Measurements from ENCODE around the gene GNAT2.

GNAT2 gene

DNA sequence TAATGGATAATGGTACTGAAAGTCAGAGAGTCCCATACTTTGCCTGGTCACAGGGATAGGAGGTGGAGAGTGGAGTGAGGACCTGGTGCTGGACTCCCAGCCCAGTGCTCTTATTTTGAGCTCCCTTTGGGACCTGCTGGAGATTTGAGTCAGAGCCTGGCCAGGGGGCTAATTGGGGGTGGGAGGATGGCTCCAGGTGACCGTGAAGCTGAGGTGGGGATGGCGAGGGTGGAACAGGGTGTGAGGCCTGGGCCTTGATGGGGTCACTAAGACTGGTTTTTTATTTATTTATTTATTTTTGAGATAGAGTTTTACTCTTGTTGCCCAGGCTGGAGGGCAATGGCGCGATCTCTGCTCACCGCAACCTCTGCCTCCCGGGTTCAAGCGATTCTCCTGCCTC lies 18.0 kb upstream of the GNAT2 start:
- H3K4me3 ChIP-seq (ENCODE audit: low read depth, low read length) = no peak overlapping the region
- no peak for DNase-seq (ENCODE audit: low read depth)
- TF ChIP-seq, protein P1, sequence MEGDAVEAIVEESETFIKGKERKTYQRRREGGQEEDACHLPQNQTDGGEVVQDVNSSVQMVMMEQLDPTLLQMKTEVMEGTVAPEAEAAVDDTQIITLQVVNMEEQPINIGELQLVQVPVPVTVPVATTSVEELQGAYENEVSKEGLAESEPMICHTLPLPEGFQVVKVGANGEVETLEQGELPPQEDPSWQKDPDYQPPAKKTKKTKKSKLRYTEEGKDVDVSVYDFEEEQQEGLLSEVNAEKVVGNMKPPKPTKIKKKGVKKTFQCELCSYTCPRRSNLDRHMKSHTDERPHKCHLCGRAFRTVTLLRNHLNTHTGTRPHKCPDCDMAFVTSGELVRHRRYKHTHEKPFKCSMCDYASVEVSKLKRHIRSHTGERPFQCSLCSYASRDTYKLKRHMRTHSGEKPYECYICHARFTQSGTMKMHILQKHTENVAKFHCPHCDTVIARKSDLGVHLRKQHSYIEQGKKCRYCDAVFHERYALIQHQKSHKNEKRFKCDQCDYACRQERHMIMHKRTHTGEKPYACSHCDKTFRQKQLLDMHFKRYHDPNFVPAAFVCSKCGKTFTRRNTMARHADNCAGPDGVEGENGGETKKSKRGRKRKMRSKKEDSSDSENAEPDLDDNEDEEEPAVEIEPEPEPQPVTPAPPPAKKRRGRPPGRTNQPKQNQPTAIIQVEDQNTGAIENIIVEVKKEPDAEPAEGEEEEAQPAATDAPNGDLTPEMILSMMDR (IDR thresholded peaks at IDR 0.05; ENCODE audit: insufficient read depth, low read depth, low read length, missing control alignments) = no peak

DNA sequence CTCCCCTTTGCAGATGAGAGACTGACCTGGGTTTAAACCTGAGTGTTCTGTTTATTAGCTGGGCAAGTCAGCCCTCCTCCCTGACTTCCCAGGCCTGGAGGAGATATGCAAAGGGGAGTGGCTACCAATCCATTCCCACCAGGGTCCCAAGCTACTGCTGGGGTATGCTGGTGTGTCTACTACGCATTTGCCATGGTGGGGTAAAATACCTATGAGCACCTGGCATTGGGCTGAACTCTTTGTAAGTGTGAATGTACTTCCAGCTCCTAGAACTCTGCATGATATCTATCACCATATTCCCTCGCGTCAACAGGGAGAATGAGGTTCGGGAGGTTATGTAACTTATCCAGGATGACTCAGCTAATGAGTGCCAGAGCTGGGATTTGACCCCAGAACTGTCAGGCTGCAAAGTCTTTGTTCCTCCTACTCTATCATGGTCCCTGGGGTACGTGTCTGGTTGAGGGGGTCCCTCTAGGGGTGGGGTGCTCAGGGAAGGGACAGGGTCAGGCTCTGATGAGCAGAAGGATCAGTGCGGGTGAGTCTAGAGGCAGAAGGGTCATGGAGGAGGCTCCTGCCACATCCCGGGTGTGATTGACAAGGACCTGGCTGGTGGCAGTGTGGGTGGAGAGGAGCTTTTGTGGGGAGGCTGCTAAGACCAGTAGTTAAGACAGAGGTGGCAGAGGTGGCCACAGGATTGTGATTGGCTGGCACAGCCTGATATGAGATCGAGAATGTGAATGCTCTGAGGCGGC lies 17.0 kb upstream of the GNAT2 start:
- TF ChIP-seq, protein P1 (IDR thresholded peaks at IDR 0.05; ENCODE audit: insufficient read depth, low read depth, low read length, missing control alignments) = no peak
- no peak overlapping the region for H3K4me3 ChIP-seq (ENCODE audit: low read depth, low read length)
- DNase-seq (ENCODE audit: low read depth) = no peak

DNA sequence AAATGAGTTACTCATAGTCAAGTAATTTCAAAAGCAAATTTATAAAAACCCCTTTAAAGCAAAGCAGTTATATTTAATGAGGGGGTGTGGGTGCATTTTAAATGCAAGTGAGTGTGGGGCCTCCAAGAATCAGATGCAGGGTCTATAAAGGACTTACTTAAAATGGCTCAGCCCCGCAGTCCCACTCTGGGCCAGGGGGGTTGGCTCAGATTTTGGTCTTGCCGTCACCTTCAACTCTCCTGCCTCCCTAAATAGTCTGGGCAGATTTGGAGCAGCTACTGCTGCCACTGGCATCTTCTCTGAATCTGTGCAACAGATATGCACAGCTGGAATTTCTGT lies 16.4 kb upstream of the GNAT2 start:
- H3K4me3 ChIP-seq (ENCODE audit: low read depth, low read length) = no peak overlapping the region
- TF ChIP-seq, protein P1 (IDR thresholded peaks at IDR 0.05; ENCODE audit: insufficient read depth, low read depth, low read length, missing control alignments) = no peak
- DNase-seq (ENCODE audit: low read depth) = no peak

DNA sequence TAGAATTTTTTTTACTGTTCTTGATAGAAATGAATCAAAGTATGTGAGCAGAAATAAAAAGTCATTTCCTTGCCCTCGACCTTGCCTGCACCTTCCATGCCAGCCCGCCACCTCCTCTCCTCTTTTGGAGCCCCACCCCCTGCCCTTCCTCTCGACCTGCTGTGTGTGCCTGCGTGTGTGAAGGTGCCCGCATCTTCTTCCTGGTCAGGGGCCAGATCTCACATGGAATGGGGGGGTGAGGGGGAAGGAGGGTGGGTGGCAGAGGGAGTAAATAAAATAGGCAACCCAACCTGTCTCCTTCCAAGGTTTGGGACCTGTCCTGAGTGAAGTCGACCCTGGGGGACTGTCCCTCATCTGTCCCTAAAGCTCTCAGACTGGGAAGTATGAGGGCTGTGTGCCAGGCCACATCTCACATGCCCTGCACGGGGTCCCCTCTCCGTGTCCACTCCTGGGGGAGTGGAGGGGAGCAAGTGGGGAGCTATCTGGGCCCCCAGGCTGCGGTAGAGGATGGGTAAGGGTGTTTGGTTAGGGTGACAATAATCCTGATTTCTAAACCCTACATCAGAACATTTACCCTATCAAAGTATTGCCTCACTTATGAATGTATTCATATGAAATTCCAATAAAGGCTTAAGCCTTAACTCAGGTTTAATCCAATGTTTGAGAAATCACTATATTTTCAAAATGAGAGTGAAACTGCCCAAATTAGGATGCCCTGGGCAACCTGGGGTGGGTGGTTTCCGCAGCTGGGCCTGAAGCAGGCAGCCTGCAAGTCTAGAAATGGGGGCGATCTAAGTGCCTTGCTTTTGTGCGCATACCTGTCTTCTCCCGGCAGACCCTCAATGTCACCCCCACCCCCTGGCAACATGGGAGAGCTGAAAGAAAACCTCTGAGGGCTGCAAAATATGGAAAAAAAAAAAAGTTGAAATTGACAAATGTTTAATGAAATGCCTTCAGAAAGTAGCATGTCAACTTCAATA lies 15.6 kb upstream of the GNAT2 start:
- H3K4me3 ChIP-seq (ENCODE audit: low read depth, low read length) = peak overlapping the region; percentile 21; the same call in 1 of the 2 replicates
- TF ChIP-seq, protein P1 (IDR thresholded peaks at IDR 0.05; ENCODE audit: insufficient read depth, low read depth, low read length, missing control alignments) = no peak
- peak; percentile 53 for DNase-seq (ENCODE audit: low read depth)

GRCh38 chr1:109634292-109634691 lies 14.9 kb upstream of the GNAT2 start:
- no peak overlapping the region for H3K4me3 ChIP-seq (ENCODE audit: low read depth, low read length)
- TF ChIP-seq, protein P1 (IDR thresholded peaks at IDR 0.05; ENCODE audit: insufficient read depth, low read depth, low read length, missing control alignments) = no peak
- DNase-seq (ENCODE audit: low read depth) = peak; percentile 56

DNA sequence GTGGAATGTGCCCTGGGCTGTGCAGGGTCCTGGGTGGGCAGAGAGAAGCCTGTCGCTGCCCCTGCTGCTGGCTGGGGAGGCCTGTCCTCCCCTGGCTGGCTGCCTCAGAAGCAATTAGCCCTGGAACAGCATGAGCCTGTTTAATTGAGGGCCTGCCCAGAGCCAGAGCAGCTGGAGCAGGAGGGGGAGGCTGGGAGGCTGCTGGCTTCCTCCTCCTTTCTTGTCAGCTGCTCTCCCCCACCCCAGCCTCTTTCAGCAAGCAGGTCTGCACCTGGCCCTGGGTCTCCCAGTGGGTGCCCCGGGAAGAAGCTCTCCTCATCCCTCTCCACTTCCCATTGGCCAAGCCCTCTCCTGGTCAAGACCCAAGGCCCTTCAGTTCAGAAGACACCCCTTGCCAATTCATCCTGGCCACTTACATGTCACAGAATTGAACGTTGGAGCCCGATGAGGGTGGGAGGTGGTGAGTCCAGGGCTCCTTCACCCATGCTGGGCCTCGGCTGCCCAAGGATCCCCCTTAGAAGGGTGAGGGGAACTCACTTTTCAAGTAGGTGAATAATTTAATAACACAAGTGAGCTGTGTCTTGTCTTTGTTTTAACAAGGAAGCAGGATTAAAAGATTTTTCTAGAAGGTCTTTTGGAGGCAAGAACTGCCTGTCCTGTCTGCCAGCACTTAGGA lies 13.4 kb upstream of the GNAT2 start:
- TF ChIP-seq, protein P1 (IDR thresholded peaks at IDR 0.05; ENCODE audit: insufficient read depth, low read depth, low read length, missing control alignments) = no peak
- DNase-seq (ENCODE audit: low read depth) = no peak
- no peak overlapping the region for H3K4me3 ChIP-seq (ENCODE audit: low read depth, low read length)

Data from GM12865 (cell line).